Transverse colon (tissue), 3 donors: ENCODE data around the gene TMEM119.

ENCODE experiments used
- POLR2A ChIP-seq: fragments of 450-650 bp; IDR thresholded peaks from one replicate; pipeline ENCODE4 v1.6.1; 2016; ENCODE audit warnings: antibody characterized with exemption, mild to moderate bottlenecking, moderate library complexity
- TF ChIP-seq, protein P1 (sequence below), 5 experiments: fragments of 200-600 bp in 3 of 5; fragments of 450-650 bp in 2 of 5; sonication (generic) in 3 of 5; IDR thresholded peaks; 1 replicate in 2 of 5; 2 replicates in 3 of 5; pipeline ENCODE4 v1.5.1; 2016 to 2017; ENCODE audit warnings: antibody characterized with exemption in 5 of 5, inconsistent platforms in 3 of 5, mild to moderate bottlenecking in 2 of 5, moderate library complexity in 1 of 5

DNA sequence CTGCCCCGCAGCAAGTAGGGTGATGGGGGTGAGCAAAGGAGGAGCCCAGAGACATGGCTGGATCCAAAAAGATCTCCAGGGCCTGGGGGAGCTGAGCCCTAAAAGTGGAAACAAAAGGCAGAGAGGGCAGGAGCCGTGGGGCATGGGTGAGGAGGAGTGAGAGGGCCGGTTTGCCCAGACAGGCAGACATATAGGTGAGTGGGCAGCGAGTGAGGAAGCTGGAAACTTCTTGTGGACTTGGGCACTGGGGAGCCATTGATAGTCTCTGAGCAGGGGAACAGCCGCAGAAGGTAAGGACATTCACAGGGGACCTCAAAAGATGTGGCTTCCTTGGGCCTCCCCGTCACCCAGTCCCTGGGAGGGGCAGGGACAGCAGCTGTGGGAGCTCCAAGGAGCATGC, 16.8 kb upstream of the TMEM119 start:
- TF ChIP-seq, protein P1, sequence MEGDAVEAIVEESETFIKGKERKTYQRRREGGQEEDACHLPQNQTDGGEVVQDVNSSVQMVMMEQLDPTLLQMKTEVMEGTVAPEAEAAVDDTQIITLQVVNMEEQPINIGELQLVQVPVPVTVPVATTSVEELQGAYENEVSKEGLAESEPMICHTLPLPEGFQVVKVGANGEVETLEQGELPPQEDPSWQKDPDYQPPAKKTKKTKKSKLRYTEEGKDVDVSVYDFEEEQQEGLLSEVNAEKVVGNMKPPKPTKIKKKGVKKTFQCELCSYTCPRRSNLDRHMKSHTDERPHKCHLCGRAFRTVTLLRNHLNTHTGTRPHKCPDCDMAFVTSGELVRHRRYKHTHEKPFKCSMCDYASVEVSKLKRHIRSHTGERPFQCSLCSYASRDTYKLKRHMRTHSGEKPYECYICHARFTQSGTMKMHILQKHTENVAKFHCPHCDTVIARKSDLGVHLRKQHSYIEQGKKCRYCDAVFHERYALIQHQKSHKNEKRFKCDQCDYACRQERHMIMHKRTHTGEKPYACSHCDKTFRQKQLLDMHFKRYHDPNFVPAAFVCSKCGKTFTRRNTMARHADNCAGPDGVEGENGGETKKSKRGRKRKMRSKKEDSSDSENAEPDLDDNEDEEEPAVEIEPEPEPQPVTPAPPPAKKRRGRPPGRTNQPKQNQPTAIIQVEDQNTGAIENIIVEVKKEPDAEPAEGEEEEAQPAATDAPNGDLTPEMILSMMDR (IDR thresholded peaks at IDR 0.05): no peak
- TF ChIP-seq POLR2A: no peak
